Measurements from ENCODE around the gene LONRF2. TPM values are rescaled to one million over a fixed set of nuclear protein-coding genes. Genes with fewer than 3 reads are reported as not detected.

Gene LONRF2
- polyA plus RNA-seq, 1 donor (not counting 4 experiments of a cell fraction or from before 2014, with no cell fraction given) = not detected

DNA sequence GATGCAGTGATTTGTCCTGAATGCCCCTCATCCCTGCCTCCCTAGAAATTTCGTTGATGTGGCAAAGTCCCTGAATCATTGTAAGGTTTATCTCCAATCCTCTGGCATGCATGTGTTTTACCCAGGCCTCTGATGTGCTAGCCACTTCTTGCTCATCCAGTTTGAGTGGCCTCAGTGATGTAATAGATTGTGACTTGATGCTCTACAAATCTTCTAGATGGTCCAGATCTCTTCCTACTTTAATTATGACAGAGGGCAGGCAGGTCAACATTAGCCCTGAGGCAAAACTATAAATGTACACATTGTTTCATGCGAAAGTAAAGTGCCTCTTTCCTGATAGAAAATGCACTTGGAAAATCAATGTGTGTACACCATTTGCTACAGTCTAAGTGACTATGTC lies 54.5 kb downstream of the LONRF2 start:
- Histone ChIP-seq H3K4me1 (ENCODE audit: control insufficient read depth, extremely low read depth, insufficient read depth, low read length) (no peaks in the 10 kb centered on the region), H3K9me3 (ENCODE audit: control insufficient read depth, low read depth, low read length) (no peaks in the 10 kb centered on the region), H3K4me3 (ENCODE audit: control insufficient read depth in 2 of 3, extremely low read depth in 1 of 3, insufficient read depth in 2 of 3, low read depth in 1 of 3, low read length in 3 of 3) (no peak overlapping the region), H3K9me1 (ENCODE audit: control insufficient read depth, extremely low read depth, insufficient read depth, low read length) (no peaks in the 10 kb centered on the region), H3K79me2 (ENCODE audit: control insufficient read depth, insufficient read depth, low read length) (no peaks in the 10 kb centered on the region), H3K36me3 (ENCODE audit: control insufficient read depth in 2 of 2, extremely low read depth in 1 of 2, insufficient read depth in 2 of 2, low read length in 2 of 2) (no peaks in the 10 kb centered on the region), H2AFZ (ENCODE audit: control insufficient read depth, low read length) (no peak overlapping the region), H3K4me2 (ENCODE audit: control insufficient read depth, extremely low read depth, insufficient read depth, low read depth, low read length) (no peak overlapping the region), H3K27ac (ENCODE audit: control insufficient read depth, insufficient read depth, low read length) (no peak overlapping the region), H3K9ac (ENCODE audit: control insufficient read depth, extremely low read depth, insufficient read depth, low read length) (no peak overlapping the region), H4K20me1 (ENCODE audit: control insufficient read depth, extremely low read depth, insufficient read depth, low read length) (no peaks in the 10 kb centered on the region), H3K27me3 (ENCODE audit: control insufficient read depth, extremely low read depth, insufficient read depth, low read length) (no peaks in the 10 kb centered on the region)
- TF ChIP-seq, protein P1, sequence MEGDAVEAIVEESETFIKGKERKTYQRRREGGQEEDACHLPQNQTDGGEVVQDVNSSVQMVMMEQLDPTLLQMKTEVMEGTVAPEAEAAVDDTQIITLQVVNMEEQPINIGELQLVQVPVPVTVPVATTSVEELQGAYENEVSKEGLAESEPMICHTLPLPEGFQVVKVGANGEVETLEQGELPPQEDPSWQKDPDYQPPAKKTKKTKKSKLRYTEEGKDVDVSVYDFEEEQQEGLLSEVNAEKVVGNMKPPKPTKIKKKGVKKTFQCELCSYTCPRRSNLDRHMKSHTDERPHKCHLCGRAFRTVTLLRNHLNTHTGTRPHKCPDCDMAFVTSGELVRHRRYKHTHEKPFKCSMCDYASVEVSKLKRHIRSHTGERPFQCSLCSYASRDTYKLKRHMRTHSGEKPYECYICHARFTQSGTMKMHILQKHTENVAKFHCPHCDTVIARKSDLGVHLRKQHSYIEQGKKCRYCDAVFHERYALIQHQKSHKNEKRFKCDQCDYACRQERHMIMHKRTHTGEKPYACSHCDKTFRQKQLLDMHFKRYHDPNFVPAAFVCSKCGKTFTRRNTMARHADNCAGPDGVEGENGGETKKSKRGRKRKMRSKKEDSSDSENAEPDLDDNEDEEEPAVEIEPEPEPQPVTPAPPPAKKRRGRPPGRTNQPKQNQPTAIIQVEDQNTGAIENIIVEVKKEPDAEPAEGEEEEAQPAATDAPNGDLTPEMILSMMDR (optimal IDR thresholded peaks at IDR 0.05 in 1 of 3, IDR thresholded peaks at IDR 0.05 in 1 of 3, conservative IDR thresholded peaks at IDR 0.05 in 1 of 3; ENCODE audit: extremely low read depth in 1 of 3, insufficient read depth in 2 of 3, low read length in 3 of 3) = no peak
- no peak for TF ChIP-seq EZH2 (IDR thresholded peaks at IDR 0.05; ENCODE audit: low read length)
- no peak for DNase-seq (ENCODE audit: low read depth, low spot score)
- no peak for FAIRE-seq
- dilution Hi-C loops (cut with MboI; ENCODE audit: extremely low pct_ligation_motif_present, low sequenced_read_pairs) = no loop called here

DNA sequence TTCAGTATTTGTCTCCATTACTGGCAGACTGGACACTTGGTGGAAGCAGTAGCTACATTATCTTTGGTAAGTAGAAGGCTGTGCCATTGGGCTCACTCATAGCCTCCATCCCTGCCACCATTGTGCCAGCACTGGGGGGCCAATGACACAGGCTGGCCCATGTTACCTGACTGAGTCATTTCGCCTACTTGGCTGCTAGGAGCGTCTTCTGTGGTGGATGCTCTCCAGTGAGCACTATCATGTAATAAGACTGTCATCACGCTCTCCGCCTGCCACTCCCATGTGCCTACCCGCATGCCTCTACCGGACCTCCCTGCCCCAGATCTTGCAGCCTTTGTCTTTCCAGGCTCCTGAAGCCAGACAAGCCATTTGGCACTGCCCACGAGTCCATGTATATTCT lies 56.2 kb downstream of the LONRF2 start:
- DNase-seq (ENCODE audit: low read depth, low spot score) = no peak
- Histone ChIP-seq H3K36me3 (ENCODE audit: control insufficient read depth in 2 of 2, extremely low read depth in 1 of 2, insufficient read depth in 2 of 2, low read length in 2 of 2) (no peaks in the 10 kb centered on the region), H3K4me2 (ENCODE audit: control insufficient read depth, extremely low read depth, insufficient read depth, low read depth, low read length) (no peak overlapping the region), H3K9me3 (ENCODE audit: control insufficient read depth, low read depth, low read length) (no peaks in the 10 kb centered on the region), H3K4me1 (ENCODE audit: control insufficient read depth, extremely low read depth, insufficient read depth, low read length) (no peaks in the 10 kb centered on the region), H3K27ac (ENCODE audit: control insufficient read depth, insufficient read depth, low read length) (no peak overlapping the region), H3K9me1 (ENCODE audit: control insufficient read depth, extremely low read depth, insufficient read depth, low read length) (no peaks in the 10 kb centered on the region), H4K20me1 (ENCODE audit: control insufficient read depth, extremely low read depth, insufficient read depth, low read length) (no peaks in the 10 kb centered on the region), H3K79me2 (ENCODE audit: control insufficient read depth, insufficient read depth, low read length) (no peaks in the 10 kb centered on the region), H3K27me3 (ENCODE audit: control insufficient read depth, extremely low read depth, insufficient read depth, low read length) (no peaks in the 10 kb centered on the region), H2AFZ (ENCODE audit: control insufficient read depth, low read length) (no peak overlapping the region), H3K4me3 (ENCODE audit: control insufficient read depth in 2 of 3, extremely low read depth in 1 of 3, insufficient read depth in 2 of 3, low read depth in 1 of 3, low read length in 3 of 3) (no peak overlapping the region), H3K9ac (ENCODE audit: control insufficient read depth, extremely low read depth, insufficient read depth, low read length) (no peak overlapping the region)
- dilution Hi-C loops (cut with MboI; ENCODE audit: extremely low pct_ligation_motif_present, low sequenced_read_pairs) = no loop called here
- FAIRE-seq = no peak
- no peak for TF ChIP-seq EZH2 (IDR thresholded peaks at IDR 0.05; ENCODE audit: low read length)

DNA sequence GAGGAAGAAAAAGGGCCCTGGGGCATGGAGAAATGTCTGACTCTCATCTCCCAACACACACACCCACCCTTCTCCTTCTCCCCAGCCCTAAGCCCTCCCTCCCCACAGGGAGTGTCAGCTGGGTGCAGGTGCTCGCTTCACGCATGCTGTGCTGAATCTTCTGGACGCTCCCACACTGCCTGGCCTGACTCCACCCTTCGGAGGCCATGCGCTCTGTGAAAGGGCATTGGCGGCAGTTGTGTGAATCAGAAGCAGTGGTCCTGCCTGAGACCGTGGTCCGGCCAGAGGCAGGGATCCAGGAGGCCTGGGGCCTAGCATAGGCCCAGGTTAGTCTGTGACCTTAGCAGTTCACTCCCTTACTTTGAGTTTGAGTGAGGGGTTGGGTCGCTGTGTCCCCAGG lies 57.1 kb downstream of the LONRF2 start:
- Histone ChIP-seq H3K4me3 (ENCODE audit: control insufficient read depth in 2 of 3, extremely low read depth in 1 of 3, insufficient read depth in 2 of 3, low read depth in 1 of 3, low read length in 3 of 3) (no peak overlapping the region), H3K9me3 (ENCODE audit: control insufficient read depth, low read depth, low read length) (no peaks in the 10 kb centered on the region), H3K27ac (ENCODE audit: control insufficient read depth, insufficient read depth, low read length) (no peak overlapping the region), H3K4me1 (ENCODE audit: control insufficient read depth, extremely low read depth, insufficient read depth, low read length) (no peaks in the 10 kb centered on the region), H4K20me1 (ENCODE audit: control insufficient read depth, extremely low read depth, insufficient read depth, low read length) (no peaks in the 10 kb centered on the region), H3K79me2 (ENCODE audit: control insufficient read depth, insufficient read depth, low read length) (no peaks in the 10 kb centered on the region), H2AFZ (ENCODE audit: control insufficient read depth, low read length) (no peak overlapping the region), H3K9ac (ENCODE audit: control insufficient read depth, extremely low read depth, insufficient read depth, low read length) (no peak overlapping the region), H3K27me3 (ENCODE audit: control insufficient read depth, extremely low read depth, insufficient read depth, low read length) (no peaks in the 10 kb centered on the region), H3K36me3 (ENCODE audit: control insufficient read depth in 2 of 2, extremely low read depth in 1 of 2, insufficient read depth in 2 of 2, low read length in 2 of 2) (no peaks in the 10 kb centered on the region), H3K9me1 (ENCODE audit: control insufficient read depth, extremely low read depth, insufficient read depth, low read length) (no peaks in the 10 kb centered on the region), H3K4me2 (ENCODE audit: control insufficient read depth, extremely low read depth, insufficient read depth, low read depth, low read length) (no peak overlapping the region)
- TF ChIP-seq EZH2 (IDR thresholded peaks at IDR 0.05; ENCODE audit: low read length) = no peak
- dilution Hi-C loops (cut with MboI; ENCODE audit: extremely low pct_ligation_motif_present, low sequenced_read_pairs) = no loop called here
- DNase-seq (ENCODE audit: low read depth, low spot score) (no peak), FAIRE-seq (no peak)

Measured in keratinocyte (primary cell).